Sciatic nerve (tissue), 2 donors: Measurements from ENCODE around the gene PDE3B. TPM values are rescaled to one million over a fixed set of nuclear protein-coding genes. Genes with fewer than 3 reads are reported as not detected.
"Not testable (repeated sequence)": the region's sequence is repeated elsewhere in the genome, so short reads cannot be mapped to it uniquely, and the experiment has no call there.

ENCODE experiments used
- ATAC-seq: fragments of 200-7000 bp; cut with Tn5 transposase; one replicate; pipeline ENCODE4 v1.9.1; 2020; ENCODE audit warnings: mild to moderate bottlenecking, moderate library complexity
- DNase-seq: peaks from one replicate; pipeline ENCODE4 v3.0.0-alpha.2; 2020; ENCODE audit warnings: low spot score
- intact Hi-C: fragments of 100-400 bp; cut with DNase I; formaldehyde crosslinking; loops from one replicate; pipeline ENCODE4 v1.14.2; 2022
- total RNA-seq: library from RNA; stranded (reverse); fragmentation: NEBNext Ultra II Directional; extraction: Animal tissue kit (Norgen Biotek cat#: 25700); gene quantifications from one replicate; pipeline ENCODE4 v1.2.1, GENCODE V29; 2021
- donor health status: DM: no; HTN: no; CAD: no.
- donor health status: DM: no; HTN: no; CAD: no.

The PDE3B gene
- total RNA-seq, 1 donor from 2014 or later: 7.8 TPM

GRCh38 chr11:14669958-14670357, 26.4 kb downstream of the PDE3B start:
- intact Hi-C loops: no loop called here
- DNase-seq (no peak), ATAC-seq (no peak)

DNA sequence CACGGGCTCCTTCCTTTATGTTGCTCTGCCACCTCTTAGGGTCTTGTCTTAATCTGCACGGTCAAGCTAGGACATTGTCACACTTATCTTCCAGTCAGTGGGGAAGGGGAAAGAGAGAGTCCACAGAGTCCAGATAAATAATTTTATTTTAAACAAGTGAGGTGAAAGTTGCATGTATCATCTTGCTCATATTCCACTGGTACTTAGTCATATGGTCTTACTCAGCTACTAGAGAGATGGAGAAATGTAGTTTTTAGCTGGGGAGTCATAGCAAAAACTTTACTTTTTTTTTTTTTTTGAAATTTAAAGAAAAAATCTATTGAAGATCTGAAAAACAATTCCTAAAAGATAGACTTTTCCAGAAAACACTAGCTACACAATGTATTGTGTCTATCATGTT, 29.0 kb downstream of the PDE3B start:
- ATAC-seq (no peak), DNase-seq (no peak)
- intact Hi-C loops: no loop called here

GRCh38 chr11:14673421-14673820, 29.8 kb downstream of the PDE3B start:
- intact Hi-C loops: no loop called here
- DNase-seq (no peak), ATAC-seq (no peak)

- ATAC-seq (no peak), DNase-seq (no peak)
- intact Hi-C loops: no loop called here
Observed at GRCh38 chr11:14673824-14674405, 30.3 kb downstream of the PDE3B start.

GRCh38 chr11:14676068-14676467, 32.5 kb downstream of the PDE3B start:
- intact Hi-C loops: no loop called here
- DNase-seq (no peak), ATAC-seq (no peak)

- no peak for DNase-seq
- ATAC-seq: no peak
- intact Hi-C loops: no loop called here
Observed at GRCh38 chr11:14677146-14677545, 33.5 kb downstream of the PDE3B start.

DNA sequence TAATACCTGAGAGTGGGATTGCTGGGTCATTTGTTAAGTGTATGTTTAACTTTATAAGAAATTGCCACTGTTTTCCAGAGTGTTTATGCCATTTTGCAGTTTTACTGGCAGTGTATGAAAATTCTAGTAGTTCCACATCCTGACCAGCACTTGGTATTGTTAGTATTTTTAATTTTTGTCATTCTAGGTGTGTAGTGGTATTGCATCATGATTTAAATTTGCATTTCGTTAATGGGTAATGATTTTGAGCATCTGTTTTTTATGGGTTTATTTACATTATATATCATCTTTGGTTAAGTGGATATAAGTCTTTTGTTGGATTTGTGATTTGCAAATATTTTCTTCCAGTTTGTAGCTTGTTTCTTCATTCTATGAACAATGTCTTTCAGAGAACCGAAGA, 34.7 kb downstream of the PDE3B start:
- intact Hi-C loops: no loop called here
- no peak for DNase-seq
- no peak for ATAC-seq

GRCh38 chr11:14679662-14680061, 36.1 kb downstream of the PDE3B start:
- ATAC-seq (no peak), DNase-seq (no peak)
- intact Hi-C loops: no loop called here

- DNase-seq, intact Hi-C loops, ATAC-seq: not testable (repeated sequence)
Observed at GRCh38 chr11:14684234-14684915, 40.8 kb downstream of the PDE3B start.

GRCh38 chr11:14687456-14687855, 43.9 kb downstream of the PDE3B start:
- no peak for ATAC-seq
- intact Hi-C loops: no loop called here

DNA sequence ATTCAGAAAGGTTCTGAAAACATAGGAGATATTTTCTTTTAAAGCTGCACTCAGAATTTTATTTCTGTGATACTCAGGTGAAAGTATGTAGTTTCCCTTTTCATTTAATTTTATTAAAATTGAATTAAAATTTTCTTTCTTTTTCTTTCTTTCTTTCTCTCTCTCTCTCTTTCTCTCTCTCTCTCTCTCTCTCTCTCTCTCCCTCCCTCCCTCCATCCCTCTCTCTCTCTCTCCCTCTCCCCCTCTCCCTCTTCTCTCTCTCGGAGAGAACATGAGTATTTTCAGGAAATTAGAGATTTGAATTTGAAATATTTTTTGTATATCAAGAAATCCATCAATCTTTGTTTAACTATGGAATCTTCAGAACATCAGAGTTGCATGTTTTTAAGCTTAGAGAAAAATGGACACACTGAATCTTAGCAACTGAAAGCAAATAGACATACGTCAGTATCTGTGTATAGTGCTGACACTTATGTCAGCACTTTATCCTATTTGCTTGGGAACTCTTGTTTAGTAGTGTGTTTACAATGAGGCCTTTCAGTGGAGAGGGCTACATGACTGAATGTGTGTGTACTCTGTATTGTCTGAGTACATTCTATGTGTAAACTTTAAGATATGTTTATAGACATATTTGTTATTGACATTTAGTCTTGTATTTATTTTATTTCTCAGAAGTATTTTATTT, 44.5 kb downstream of the PDE3B start:
- intact Hi-C loops: no loop called here
- ATAC-seq (no peak), DNase-seq (no peak)

More at GRCh38 chr11:14687456-14687855, 43.9 kb downstream of the PDE3B start:
- no peak for DNase-seq

GRCh38 chr11:14695656-14696055, 52.1 kb downstream of the PDE3B start:
- ATAC-seq, DNase-seq, intact Hi-C loops: not testable (repeated sequence)

DNA sequence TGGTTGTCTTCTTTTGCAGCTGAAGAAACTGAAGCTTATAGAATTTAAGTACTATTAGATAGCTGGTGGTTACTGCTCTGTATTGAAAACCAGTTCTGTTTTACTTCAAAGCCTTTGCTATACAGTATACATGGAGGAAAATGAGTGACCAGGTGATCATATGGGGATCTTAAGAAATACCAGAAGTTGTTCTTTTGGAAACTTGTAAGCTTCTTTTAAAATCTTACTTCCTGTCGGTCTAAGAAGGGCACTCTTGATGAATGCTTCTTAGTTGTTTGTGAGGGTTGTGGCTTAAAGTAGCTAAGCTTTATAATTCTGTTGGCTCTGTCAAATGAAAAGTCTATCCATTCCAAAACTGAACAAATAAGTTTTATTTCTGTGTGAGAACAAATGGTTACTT, 55.2 kb downstream of the PDE3B start:
- intact Hi-C loops: no loop called here
- ATAC-seq: no peak
- no peak for DNase-seq

DNA sequence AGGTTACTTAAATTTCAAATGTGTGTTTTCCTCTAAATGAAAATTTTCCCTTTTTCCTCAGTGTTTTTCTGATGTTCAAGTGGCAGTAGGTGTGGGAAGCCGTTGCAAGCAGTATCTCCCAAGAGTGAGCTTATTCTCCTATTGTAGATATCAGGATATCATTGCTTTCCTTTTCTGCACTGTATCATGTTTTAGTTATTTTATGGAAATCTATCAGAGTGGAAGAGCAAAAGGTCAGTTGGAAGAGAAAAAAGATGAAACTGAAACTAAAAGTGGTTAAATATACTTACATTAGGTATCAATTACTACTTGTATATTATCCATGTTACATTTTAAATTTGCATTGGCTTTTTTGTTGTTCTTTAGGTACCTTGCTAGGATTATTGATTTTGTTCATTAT, 57.0 kb downstream of the PDE3B start:
- intact Hi-C loops: no loop called here
- ATAC-seq (no peak), DNase-seq (no peak)

- no peak for DNase-seq
- no peak for ATAC-seq
- intact Hi-C loops: no loop called here
Observed at GRCh38 chr11:14702760-14703159, 59.2 kb downstream of the PDE3B start.

- no peak for ATAC-seq
- no peak for DNase-seq
- intact Hi-C loops: no loop called here
Observed at GRCh38 chr11:14703731-14704130, 60.1 kb downstream of the PDE3B start.

DNA sequence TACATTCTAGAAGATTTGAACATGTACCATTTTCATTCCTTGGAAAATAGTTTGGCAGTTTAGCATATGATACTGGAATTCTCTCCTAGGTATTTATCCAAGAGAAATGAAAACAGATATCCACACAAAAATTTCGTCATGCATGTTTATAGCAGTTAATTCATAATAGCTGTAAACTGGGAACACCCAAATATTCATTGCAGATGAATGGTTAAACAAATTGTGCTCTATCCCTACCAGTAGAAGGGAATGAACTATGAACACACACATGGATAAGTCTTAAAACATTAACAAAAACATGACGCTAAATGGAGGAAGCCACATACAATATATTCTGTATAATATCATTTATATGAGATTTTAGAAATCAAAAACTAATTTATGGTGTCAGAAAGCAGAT, 61.5 kb downstream of the PDE3B start:
- ATAC-seq (no peak), DNase-seq (no peak)
- intact Hi-C loops: no loop called here

DNA sequence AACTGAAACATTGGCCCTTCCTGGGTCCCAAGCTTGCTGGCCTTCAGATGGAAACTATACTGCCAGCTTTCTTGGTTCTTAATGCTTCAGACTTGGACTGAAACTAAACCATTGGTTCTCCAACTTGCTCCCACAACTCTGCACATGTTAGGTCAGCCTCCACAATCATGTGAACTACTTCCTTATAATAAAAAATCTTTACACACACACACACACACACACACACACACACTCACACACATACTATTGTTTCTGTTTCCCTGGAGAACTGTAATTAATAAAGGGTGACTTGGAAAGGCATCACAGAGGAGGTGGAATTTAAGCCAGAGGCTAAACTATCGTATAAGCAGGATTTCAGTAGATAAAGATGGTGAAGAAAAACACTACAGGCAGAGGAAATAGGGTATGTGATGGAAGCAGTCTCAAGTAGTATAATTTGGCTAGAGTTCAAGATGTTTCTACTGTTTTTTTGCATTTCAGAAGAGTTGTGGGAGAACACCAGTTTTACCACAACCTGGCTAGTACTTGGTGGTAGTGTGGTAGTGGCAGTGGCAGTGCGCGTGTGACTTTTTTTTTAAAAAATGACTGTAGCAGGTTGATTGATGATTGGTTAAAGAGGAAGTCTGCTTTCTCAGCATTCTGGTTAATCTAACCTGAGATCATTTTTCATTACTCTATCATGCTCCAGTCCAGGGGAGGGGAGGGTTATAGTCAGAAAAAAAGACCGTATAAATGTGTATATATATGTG, 70.1 kb downstream of the PDE3B start:
- ATAC-seq (no peak), DNase-seq (no peak)
- intact Hi-C loops: no loop called here

DNA sequence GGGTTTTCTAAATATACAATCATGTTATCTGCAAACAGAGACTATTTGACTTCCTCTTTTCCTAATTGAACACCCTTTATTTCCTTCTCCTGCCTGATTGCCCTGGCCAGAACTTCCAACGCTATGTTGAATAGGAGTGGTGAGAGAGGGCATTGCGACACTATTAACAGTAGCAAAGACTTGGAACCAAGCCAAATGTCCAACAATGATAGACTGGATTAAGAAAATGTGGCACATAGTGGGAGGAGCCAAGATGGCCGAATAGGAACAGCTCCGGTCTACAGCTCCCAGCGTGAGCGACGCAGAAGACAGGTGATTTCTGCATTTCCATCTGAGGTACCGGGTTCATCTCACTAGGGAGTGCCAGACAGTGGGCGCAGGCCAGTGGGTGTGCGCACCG, 72.1 kb downstream of the PDE3B start:
- intact Hi-C loops, ATAC-seq, DNase-seq: not testable (repeated sequence)

- intact Hi-C loops: no loop called here
- DNase-seq: no peak
- no peak for ATAC-seq
Observed at GRCh38 chr11:14722496-14722895, 78.9 kb downstream of the PDE3B start.
